Neutrophil (primary cell): ENCODE data around the gene JMJD1C.

Experiments
- H3K27ac ChIP-seq: fragments of 200-600 bp; sonication (generic); 2 replicates; pipeline ENCODE4 v1.5.1; 2016; ENCODE audit warnings: mild to moderate bottlenecking, moderate library complexity
- H3K27me3 ChIP-seq: fragments of 200-600 bp; sonication (generic); 2 replicates; pipeline ENCODE4 v1.6.0; 2016; ENCODE audit warnings: mild to moderate bottlenecking
- H3K36me3 ChIP-seq: fragments of 200-600 bp; sonication (generic); 2 replicates; pipeline ENCODE4 v1.5.1; 2017
- H3K4me1 ChIP-seq, 2 experiments: fragments of 200-600 bp in 1 of 2; sonication (generic) in 1 of 2; 1 replicate in 1 of 2; 2 replicates in 1 of 2; pipeline versions ENCODE4 v1.5.1 to v1.6.1; 2013 to 2016; ENCODE audit warnings: low read depth in 1 of 2, low read length in 1 of 2, mild to moderate bottlenecking in 1 of 2, moderate library complexity in 1 of 2; ENCODE audit not compliant: control insufficient read depth in 1 of 2, insufficient read depth in 1 of 2
- H3K4me3 ChIP-seq, 2 experiments: fragments of 200-600 bp in 1 of 2; sonication (generic) in 1 of 2; 1 replicate in 1 of 2; 2 replicates in 1 of 2; pipeline ENCODE4 v1.5.1; 2013 to 2016; ENCODE audit warnings: low read depth in 1 of 2, low read length in 1 of 2, mild to moderate bottlenecking in 1 of 2, moderate library complexity in 1 of 2
- H3K9me3 ChIP-seq: fragments of 200-600 bp; sonication (generic); 2 replicates; pipeline ENCODE4 v1.5.1; 2016
- CTCF ChIP-seq: fragments of 200-600 bp; sonication (generic); IDR thresholded peaks from 2 replicates; pipeline ENCODE4 v1.5.1; 2016; ENCODE audit warnings: antibody characterized with exemption

JMJD1C gene

GRCh38 chr10:63441404-63441803 lies 24.4 kb downstream of the JMJD1C start:
- Histone ChIP-seq H3K4me3 (no peak overlapping the region), H3K4me1 (peaks cover 5 to 9% of the 10 kb centered on the region in 2 experiments), H3K9me3 (no peaks in the 10 kb centered on the region), H3K27ac (no peak overlapping the region), H3K27me3 (peaks cover 15% of the 10 kb centered on the region), H3K36me3 (no peaks in the 10 kb centered on the region)
- no peak for TF ChIP-seq CTCF

- Histone ChIP-seq H3K4me3 (no peak overlapping the region), H3K4me1 (peaks cover 5 to 9% of the 10 kb centered on the region in 2 experiments), H3K36me3 (no peaks in the 10 kb centered on the region), H3K9me3 (no peaks in the 10 kb centered on the region), H3K27me3 (peaks cover 15% of the 10 kb centered on the region), H3K27ac (no peak overlapping the region)
- TF ChIP-seq CTCF: no peak
Observed at GRCh38 chr10:63439607-63440006, 26.2 kb downstream of the JMJD1C start.

DNA sequence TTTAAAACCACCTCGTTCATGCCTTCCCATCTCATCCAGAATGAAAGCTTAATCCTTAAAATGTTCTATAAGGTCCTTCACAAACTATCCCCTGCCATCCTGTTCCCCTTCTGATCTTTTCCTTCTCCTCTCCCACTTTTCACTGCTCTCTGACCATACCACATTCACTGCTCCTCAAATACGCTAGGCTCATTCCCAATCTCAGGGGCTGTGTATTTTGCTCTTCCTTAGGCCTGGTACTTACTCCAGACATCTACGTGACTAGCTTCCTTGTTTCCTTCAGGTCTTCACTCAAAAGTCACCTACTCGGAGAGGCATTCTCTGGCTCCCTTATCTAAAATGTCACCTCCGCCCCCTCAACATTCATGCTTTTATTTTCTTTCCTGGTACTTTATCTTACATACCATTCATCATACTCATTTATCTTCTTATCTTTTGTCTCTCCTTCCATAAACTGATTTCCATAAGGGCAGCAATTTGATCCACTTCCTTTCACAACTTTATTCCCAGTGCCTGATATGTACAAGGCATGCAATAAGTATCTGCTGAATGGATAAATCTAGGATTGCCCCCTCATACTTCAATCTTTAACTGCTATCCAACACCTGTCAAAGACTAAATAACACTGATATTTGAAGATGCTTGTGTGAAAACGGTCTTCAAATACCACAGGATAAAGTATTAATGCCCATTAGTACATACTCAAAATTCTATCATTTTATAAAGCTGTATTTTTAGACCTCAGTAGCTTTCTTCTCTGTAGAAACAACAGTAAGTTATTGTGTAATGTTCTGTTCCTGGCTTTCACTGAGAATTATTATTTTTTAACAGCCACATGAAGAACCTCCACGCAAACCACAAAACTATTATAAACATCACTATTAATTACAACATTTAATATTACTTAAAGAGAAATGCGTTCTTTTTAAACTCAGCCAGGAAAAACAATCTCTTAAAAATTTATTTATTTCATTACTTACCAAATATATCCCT lies 27.0 kb downstream of the JMJD1C start:
- H3K27ac ChIP-seq: no peak overlapping the region
- H3K36me3 ChIP-seq: no peaks in the 10 kb centered on the region
- H3K9me3 ChIP-seq: no peaks in the 10 kb centered on the region
- H3K27me3 ChIP-seq: peaks cover 15% of the 10 kb centered on the region
- no peak for TF ChIP-seq CTCF
- H3K4me3 ChIP-seq: no peak overlapping the region
- H3K4me1 ChIP-seq: peaks cover 5 to 9% of the 10 kb centered on the region in 2 experiments

- Histone ChIP-seq H3K27me3 (peaks cover 15% of the 10 kb centered on the region), H3K36me3 (no peaks in the 10 kb centered on the region), H3K9me3 (no peaks in the 10 kb centered on the region), H3K4me3 (no peak overlapping the region), H3K27ac (no peak overlapping the region), H3K4me1 (peaks cover 5 to 9% of the 10 kb centered on the region in 2 experiments)
- no peak for TF ChIP-seq CTCF
Observed at GRCh38 chr10:63437116-63437949, 28.4 kb downstream of the JMJD1C start.

DNA sequence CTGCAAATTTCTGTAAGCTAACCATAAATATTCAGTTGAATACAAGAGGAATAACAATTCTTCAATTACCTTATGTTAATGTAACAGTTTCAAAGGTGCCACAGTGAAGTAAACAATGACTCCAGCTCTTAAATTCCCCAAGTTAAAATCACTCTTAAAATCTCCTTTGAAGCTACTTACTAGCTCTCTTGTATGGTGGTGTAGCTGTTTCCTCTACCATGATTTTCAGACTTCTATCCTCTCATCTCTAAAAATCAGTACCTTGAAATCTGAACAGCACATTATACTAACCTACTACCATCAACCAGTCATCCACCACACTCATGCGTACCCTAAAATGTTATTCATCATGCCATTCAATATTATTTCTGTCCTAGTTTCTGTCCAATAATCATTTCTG lies 29.6 kb downstream of the JMJD1C start:
- H3K27me3 ChIP-seq: peaks cover 15% of the 10 kb centered on the region
- no peak for TF ChIP-seq CTCF
- H3K27ac ChIP-seq: no peak overlapping the region
- no peaks in the 10 kb centered on the region for H3K36me3 ChIP-seq
- H3K9me3 ChIP-seq: no peaks in the 10 kb centered on the region
- peaks cover 5 to 9% of the 10 kb centered on the region in 2 experiments for H3K4me1 ChIP-seq
- no peak overlapping the region for H3K4me3 ChIP-seq
